ENCODE data around the gene POGZ.
"Not testable (repeated sequence)": the region's sequence is repeated elsewhere in the genome, so short reads cannot be mapped to it uniquely, and the experiment has no call there.

POGZ gene

DNA sequence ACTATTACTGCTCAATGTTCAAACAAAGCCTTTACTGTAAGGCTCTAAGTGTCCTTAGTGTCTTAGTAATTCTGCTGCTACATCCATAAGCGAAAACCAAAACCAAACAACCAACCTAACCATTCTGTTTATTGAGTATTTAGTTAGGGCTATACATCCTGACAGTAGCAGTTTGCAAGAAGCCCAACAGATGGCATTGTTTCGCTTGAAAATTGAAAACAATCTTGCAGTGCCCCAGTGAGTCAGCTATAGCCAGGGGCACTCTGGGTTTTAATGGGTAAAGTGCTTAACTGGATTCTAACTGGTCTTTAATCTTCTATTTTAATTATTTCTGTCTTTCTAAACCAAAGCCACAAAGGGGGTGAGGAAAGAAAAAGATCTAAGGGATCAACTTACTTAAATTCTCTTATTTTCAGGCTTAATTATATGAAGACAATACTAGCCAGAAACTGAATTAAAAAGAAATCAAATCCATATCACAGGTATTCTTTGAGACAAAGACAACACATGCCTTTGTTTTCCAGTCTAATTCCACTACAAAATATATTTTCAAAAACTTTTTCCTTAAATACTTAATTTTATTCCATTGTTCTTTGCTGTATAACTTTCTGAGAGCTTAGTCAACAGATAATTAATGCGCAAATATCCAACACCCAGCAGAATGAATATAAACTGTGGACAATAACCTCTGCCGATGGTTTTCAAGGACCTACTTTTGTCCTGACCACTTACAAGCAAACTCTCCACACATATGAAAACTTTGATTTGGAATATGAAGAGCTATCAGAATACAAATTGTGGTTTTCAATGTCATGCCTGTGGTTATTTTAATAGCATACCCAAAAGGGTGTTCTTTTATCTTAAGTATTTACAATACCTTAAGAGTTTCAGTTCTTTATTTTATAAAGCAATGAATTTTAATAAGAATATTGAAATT is 15.2 kb downstream of the POGZ start:
- Histone ChIP-seq H3K4me3 (ENCODE audit: insufficient read depth, low read length, poor library complexity, severe bottlenecking) (no peak overlapping the region), H3K27me3 (ENCODE audit: low read length) (no peaks in the 10 kb centered on the region), H4K20me1 (ENCODE audit: low read depth, low read length) (peaks cover 41% of the 10 kb centered on the region), H3K9me2 (replicated peaks; ENCODE audit: insufficient read depth, low read length) (no peaks in the 10 kb centered on the region), H3K9ac (ENCODE audit: low read length) (no peak overlapping the region), H3K9me3 (ENCODE audit: insufficient read depth, low read length) (no peaks in the 10 kb centered on the region), H3K79me2 (ENCODE audit: insufficient read depth, low read length) (peaks cover 98% of the 10 kb centered on the region), H2AFZ (ENCODE audit: low read depth, low read length, severe bottlenecking) (no peak overlapping the region), H3K4me2 (ENCODE audit: low read depth, low read length, poor library complexity, severe bottlenecking) (peak overlapping the region; percentile 51), H3K36me3 (ENCODE audit: low read length) (peaks cover 15% of the 10 kb centered on the region; the same call in 1 of the 2 replicates), H3K27ac (ENCODE audit: low read depth, low read length) (peak overlapping the region; percentile 49), H3F3A (ENCODE audit: insufficient read depth) (peaks cover 28% of the 10 kb centered on the region)
- TF ChIP-seq, protein P1, sequence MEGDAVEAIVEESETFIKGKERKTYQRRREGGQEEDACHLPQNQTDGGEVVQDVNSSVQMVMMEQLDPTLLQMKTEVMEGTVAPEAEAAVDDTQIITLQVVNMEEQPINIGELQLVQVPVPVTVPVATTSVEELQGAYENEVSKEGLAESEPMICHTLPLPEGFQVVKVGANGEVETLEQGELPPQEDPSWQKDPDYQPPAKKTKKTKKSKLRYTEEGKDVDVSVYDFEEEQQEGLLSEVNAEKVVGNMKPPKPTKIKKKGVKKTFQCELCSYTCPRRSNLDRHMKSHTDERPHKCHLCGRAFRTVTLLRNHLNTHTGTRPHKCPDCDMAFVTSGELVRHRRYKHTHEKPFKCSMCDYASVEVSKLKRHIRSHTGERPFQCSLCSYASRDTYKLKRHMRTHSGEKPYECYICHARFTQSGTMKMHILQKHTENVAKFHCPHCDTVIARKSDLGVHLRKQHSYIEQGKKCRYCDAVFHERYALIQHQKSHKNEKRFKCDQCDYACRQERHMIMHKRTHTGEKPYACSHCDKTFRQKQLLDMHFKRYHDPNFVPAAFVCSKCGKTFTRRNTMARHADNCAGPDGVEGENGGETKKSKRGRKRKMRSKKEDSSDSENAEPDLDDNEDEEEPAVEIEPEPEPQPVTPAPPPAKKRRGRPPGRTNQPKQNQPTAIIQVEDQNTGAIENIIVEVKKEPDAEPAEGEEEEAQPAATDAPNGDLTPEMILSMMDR (IDR thresholded peaks at IDR 0.05; ENCODE audit: insufficient read depth, low read length, poor library complexity, severe bottlenecking): peak; percentile 88
- TF ChIP-seq EZH2phosphoT487 (conservative IDR thresholded peaks at IDR 0.05; ENCODE audit: low read length): no peak

DNA sequence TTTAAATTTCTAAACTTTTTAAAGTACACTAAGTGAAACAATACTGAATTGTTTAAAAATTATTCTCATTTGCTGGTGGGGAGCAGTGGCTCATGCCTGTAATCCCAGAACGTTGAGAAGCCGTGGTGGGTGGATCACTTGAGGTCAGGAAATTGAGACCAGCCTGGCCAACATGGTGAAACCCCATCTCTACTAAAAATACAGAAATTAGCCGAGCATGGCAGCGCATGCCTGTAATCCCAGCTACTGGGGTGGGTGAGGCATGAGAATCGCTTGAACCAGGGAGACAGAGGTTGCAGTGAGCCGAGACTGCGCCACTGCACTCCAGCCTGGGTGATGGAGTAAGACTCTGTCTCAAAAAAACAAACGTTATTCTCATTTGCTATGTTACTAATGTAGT is 21.9 kb downstream of the POGZ start:
- H3K79me2 ChIP-seq (ENCODE audit: insufficient read depth, low read length): peaks cover 99% of the 10 kb centered on the region
- not testable (repeated sequence) for H3K4me2 ChIP-seq (ENCODE audit: low read depth, low read length, poor library complexity, severe bottlenecking); H3K9me3 ChIP-seq (ENCODE audit: insufficient read depth, low read length); H3K4me3 ChIP-seq (ENCODE audit: insufficient read depth, low read length, poor library complexity, severe bottlenecking); H2AFZ ChIP-seq (ENCODE audit: low read depth, low read length, severe bottlenecking); H3K9me2 ChIP-seq (replicated peaks; ENCODE audit: insufficient read depth, low read length); H3K9ac ChIP-seq (ENCODE audit: low read length); H3F3A ChIP-seq (ENCODE audit: insufficient read depth); H3K27ac ChIP-seq (ENCODE audit: low read depth, low read length); H3K27me3 ChIP-seq (ENCODE audit: low read length)
- H4K20me1 ChIP-seq (ENCODE audit: low read depth, low read length): peaks cover 24% of the 10 kb centered on the region
- peaks cover 12% of the 10 kb centered on the region; the same call in 1 of the 2 replicates for H3K36me3 ChIP-seq (ENCODE audit: low read length)

DNA sequence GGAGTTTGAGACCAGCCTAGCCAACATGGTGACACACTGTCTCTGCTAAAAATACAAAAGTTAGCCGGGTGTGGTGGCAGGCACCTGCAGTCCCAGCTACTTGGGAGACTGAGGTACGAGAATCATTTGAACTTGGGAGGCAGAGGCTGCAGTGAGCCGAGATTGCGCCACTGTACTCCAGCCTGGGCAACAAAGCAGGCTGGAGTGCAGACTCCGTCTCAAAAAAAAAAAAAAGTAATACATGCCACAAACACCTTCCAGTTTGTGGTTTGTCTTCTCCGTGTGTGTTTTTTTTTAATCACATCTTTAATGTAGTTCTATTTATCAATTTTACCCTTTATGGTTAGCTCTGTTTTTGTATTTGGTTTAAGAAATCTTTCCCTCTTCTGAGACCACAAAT is 22.3 kb downstream of the POGZ start:
- Histone ChIP-seq H3K4me2 (ENCODE audit: low read depth, low read length, poor library complexity, severe bottlenecking) (no peak overlapping the region), H3K27me3 (ENCODE audit: low read length) (no peaks in the 10 kb centered on the region), H2AFZ (ENCODE audit: low read depth, low read length, severe bottlenecking) (no peak overlapping the region), H3K9me2 (replicated peaks; ENCODE audit: insufficient read depth, low read length) (no peaks in the 10 kb centered on the region), H3K36me3 (ENCODE audit: low read length) (peaks cover 12% of the 10 kb centered on the region; the same call in 1 of the 2 replicates), H4K20me1 (ENCODE audit: low read depth, low read length) (peaks cover 22% of the 10 kb centered on the region), H3K4me3 (ENCODE audit: insufficient read depth, low read length, poor library complexity, severe bottlenecking) (no peak overlapping the region), H3K27ac (ENCODE audit: low read depth, low read length) (no peak overlapping the region), H3K79me2 (ENCODE audit: insufficient read depth, low read length) (peaks cover 99% of the 10 kb centered on the region), H3F3A (ENCODE audit: insufficient read depth) (no peaks in the 10 kb centered on the region; the same call in 1 of the 2 replicates), H3K9ac (ENCODE audit: low read length) (no peak overlapping the region), H3K9me3 (ENCODE audit: insufficient read depth, low read length) (no peaks in the 10 kb centered on the region)
- no peak for TF ChIP-seq EZH2phosphoT487 (conservative IDR thresholded peaks at IDR 0.05; ENCODE audit: low read length)
- TF ChIP-seq, protein P1 (IDR thresholded peaks at IDR 0.05; ENCODE audit: insufficient read depth, low read length, poor library complexity, severe bottlenecking): no peak

DNA sequence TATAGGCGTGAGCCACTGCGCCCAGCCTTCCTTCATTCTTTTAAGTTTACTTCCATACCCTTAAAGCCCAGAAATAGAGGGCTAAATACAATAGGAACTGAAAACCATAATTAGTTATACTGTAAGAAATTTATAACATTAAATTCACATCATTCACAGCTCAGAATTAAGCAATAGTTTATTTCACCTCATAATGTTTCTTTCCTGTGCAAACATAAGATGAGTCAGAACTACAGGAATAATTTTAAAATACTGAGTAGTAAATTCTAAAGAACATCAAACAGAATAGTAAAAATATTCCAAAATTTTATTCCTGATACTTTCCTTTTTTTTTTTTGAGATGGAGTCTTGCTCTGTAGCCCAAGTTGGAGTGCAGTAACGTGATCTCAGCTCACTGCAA is 24.1 kb downstream of the POGZ start:
- peaks cover 15% of the 10 kb centered on the region; the same call in 1 of the 2 replicates for H3K36me3 ChIP-seq (ENCODE audit: low read length)

DNA sequence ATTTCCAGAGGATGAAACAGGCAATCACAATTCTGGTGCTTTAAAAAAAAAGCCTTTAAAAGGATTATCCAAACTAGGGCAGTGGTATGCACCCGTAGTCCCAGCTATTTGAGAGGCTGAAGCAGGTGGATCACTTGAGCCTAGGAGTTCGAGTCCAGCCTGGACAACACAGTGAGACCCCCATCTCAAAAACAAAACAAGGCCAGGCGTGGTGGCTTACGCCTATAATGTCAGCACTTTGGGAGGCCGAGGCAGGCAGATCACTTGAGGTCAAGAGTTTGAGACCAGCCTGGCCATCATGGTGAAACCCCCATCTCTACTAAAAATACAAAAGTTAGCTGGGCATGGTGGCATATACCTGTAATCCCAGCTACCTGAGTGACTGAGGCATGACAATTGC is 25.5 kb downstream of the POGZ start:
- peaks cover 92% of the 10 kb centered on the region for H3K79me2 ChIP-seq (ENCODE audit: insufficient read depth, low read length)
- not testable (repeated sequence) for H3K27me3 ChIP-seq (ENCODE audit: low read length); H3K27ac ChIP-seq (ENCODE audit: low read depth, low read length); H3K4me2 ChIP-seq (ENCODE audit: low read depth, low read length, poor library complexity, severe bottlenecking); H3K9me3 ChIP-seq (ENCODE audit: insufficient read depth, low read length); H3K9me2 ChIP-seq (replicated peaks; ENCODE audit: insufficient read depth, low read length); H3F3A ChIP-seq (ENCODE audit: insufficient read depth); H3K9ac ChIP-seq (ENCODE audit: low read length); H2AFZ ChIP-seq (ENCODE audit: low read depth, low read length, severe bottlenecking); H3K4me3 ChIP-seq (ENCODE audit: insufficient read depth, low read length, poor library complexity, severe bottlenecking)
- H3K36me3 ChIP-seq (ENCODE audit: low read length): peaks cover 22% of the 10 kb centered on the region; the same call in 1 of the 2 replicates
- H4K20me1 ChIP-seq (ENCODE audit: low read depth, low read length): peaks cover 12% of the 10 kb centered on the region; the same call in 1 of the 2 replicates

More for the DNA sequence above, 24.1 kb downstream of the POGZ start:
- H3K79me2 ChIP-seq (ENCODE audit: insufficient read depth, low read length): peaks cover 98% of the 10 kb centered on the region
- H3K27ac ChIP-seq (ENCODE audit: low read depth, low read length): no peak overlapping the region
- H3K9ac ChIP-seq (ENCODE audit: low read length): no peak overlapping the region
- no peaks in the 10 kb centered on the region for H3K9me2 ChIP-seq (replicated peaks; ENCODE audit: insufficient read depth, low read length)
- H3K4me3 ChIP-seq (ENCODE audit: insufficient read depth, low read length, poor library complexity, severe bottlenecking): no peak overlapping the region
- no peak overlapping the region for H3K4me2 ChIP-seq (ENCODE audit: low read depth, low read length, poor library complexity, severe bottlenecking)
- TF ChIP-seq, protein P1 (IDR thresholded peaks at IDR 0.05; ENCODE audit: insufficient read depth, low read length, poor library complexity, severe bottlenecking): no peak
- no peak for TF ChIP-seq EZH2phosphoT487 (conservative IDR thresholded peaks at IDR 0.05; ENCODE audit: low read length)
- H2AFZ ChIP-seq (ENCODE audit: low read depth, low read length, severe bottlenecking): no peak overlapping the region
- H3K27me3 ChIP-seq (ENCODE audit: low read length): no peaks in the 10 kb centered on the region
- no peaks in the 10 kb centered on the region; the same call in 1 of the 2 replicates for H3F3A ChIP-seq (ENCODE audit: insufficient read depth)
- no peaks in the 10 kb centered on the region for H3K9me3 ChIP-seq (ENCODE audit: insufficient read depth, low read length)
- H4K20me1 ChIP-seq (ENCODE audit: low read depth, low read length): peaks cover 17% of the 10 kb centered on the region; the same call in 1 of the 2 replicates
